ENCODE results near the gene TMEM184A.

- TF ChIP-seq, protein P1, sequence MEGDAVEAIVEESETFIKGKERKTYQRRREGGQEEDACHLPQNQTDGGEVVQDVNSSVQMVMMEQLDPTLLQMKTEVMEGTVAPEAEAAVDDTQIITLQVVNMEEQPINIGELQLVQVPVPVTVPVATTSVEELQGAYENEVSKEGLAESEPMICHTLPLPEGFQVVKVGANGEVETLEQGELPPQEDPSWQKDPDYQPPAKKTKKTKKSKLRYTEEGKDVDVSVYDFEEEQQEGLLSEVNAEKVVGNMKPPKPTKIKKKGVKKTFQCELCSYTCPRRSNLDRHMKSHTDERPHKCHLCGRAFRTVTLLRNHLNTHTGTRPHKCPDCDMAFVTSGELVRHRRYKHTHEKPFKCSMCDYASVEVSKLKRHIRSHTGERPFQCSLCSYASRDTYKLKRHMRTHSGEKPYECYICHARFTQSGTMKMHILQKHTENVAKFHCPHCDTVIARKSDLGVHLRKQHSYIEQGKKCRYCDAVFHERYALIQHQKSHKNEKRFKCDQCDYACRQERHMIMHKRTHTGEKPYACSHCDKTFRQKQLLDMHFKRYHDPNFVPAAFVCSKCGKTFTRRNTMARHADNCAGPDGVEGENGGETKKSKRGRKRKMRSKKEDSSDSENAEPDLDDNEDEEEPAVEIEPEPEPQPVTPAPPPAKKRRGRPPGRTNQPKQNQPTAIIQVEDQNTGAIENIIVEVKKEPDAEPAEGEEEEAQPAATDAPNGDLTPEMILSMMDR (IDR thresholded peaks at IDR 0.05), result no peak
- no peak for TF ChIP-seq POLR2A (IDR thresholded peaks at IDR 0.05)
These were observed 34.5 kb downstream of the TMEM184A start for GRCh38 chr7:1521456-1521855.
